HG03108 (cell line): ENCODE measurements around the gene IL33.
"Not testable (repeated sequence)": the region's sequence is repeated elsewhere in the genome, so short reads cannot be mapped to it uniquely, and the experiment has no call there.

Experiments used
- ATAC-seq: cut with Tn5 transposase; IDR thresholded peaks from one replicate; pipeline ENCODE4 v1.9.1; 2021; ENCODE audit warnings: moderate library complexity; ENCODE audit not compliant: unreplicated experiment

The IL33 gene

GRCh38 chr9:6215562-6215961, at the start of gene IL33:
Gene IL33, plus strand, starts transcription at chr9:6215807. Its CDS starts 25,888 bp downstream, at chr9:6241695.
- no peak for ATAC-seq

- no peak for ATAC-seq
Observed at GRCh38 chr9:6171667-6172066, 43.9 kb upstream of the IL33 start.

GRCh38 chr9:6173914-6174313, 41.7 kb upstream of the IL33 start:
- ATAC-seq = no peak

GRCh38 chr9:6182549-6183226, 32.9 kb upstream of the IL33 start:
- ATAC-seq = not testable (repeated sequence)

- no peak for ATAC-seq
Observed at GRCh38 chr9:6183227-6183551, 32.4 kb upstream of the IL33 start.

GRCh38 chr9:6183627-6184026, 32.0 kb upstream of the IL33 start:
- ATAC-seq = no peak

GRCh38 chr9:6184749-6185645, 30.6 kb upstream of the IL33 start:
- ATAC-seq = peak; percentile 93

GRCh38 chr9:6186691-6187090, 28.9 kb upstream of the IL33 start:
- no peak for ATAC-seq

GRCh38 chr9:6187272-6187671, 28.3 kb upstream of the IL33 start:
- ATAC-seq = no peak

GRCh38 chr9:6188466-6188865, 27.1 kb upstream of the IL33 start:
- ATAC-seq = no peak

GRCh38 chr9:6188906-6189305, 26.7 kb upstream of the IL33 start:
- ATAC-seq = no peak

- no peak for ATAC-seq
Observed at GRCh38 chr9:6194934-6195333, 20.7 kb upstream of the IL33 start.

- no peak for ATAC-seq
Observed at GRCh38 chr9:6195714-6196360, 19.8 kb upstream of the IL33 start.

- no peak for ATAC-seq
Observed at GRCh38 chr9:6197330-6197729, 18.3 kb upstream of the IL33 start.

GRCh38 chr9:6198251-6198650, 17.4 kb upstream of the IL33 start:
- no peak for ATAC-seq

- no peak for ATAC-seq
Observed at GRCh38 chr9:6199596-6199995, 16.0 kb upstream of the IL33 start.

- ATAC-seq = no peak
Observed at GRCh38 chr9:6200761-6201160, 14.8 kb upstream of the IL33 start.

- ATAC-seq = no peak
Observed at GRCh38 chr9:6209966-6210365, 5.6 kb upstream of the IL33 start.

GRCh38 chr9:6212722-6213375, 2.8 kb upstream of the IL33 start:
- ATAC-seq = no peak

GRCh38 chr9:6214434-6214833, 1.2 kb upstream of the IL33 start:
- no peak for ATAC-seq

GRCh38 chr9:6214903-6215302, 704 bp upstream of the IL33 start:
- ATAC-seq = no peak
